GM23248 (cell line): ENCODE measurements around the gene MMP15.

ENCODE experiments used
- EZH2 ChIP-seq: fragments of 200-600 bp; sonication (generic); IDR thresholded peaks from 2 replicates; pipeline ENCODE4 v1.6.1; 2018; ENCODE audit warnings: antibody characterized with exemption, mild to moderate bottlenecking; ENCODE audit not compliant: insufficient read depth, poor library complexity, severe bottlenecking
- EZH2phosphoT487 ChIP-seq: fragments of 200-600 bp; sonication (generic); IDR thresholded peaks from 2 replicates; pipeline ENCODE4 v1.6.1; 2018; ENCODE audit warnings: antibody characterized with exemption, moderate library complexity, mild to moderate bottlenecking, low read depth; ENCODE audit not compliant: insufficient read depth

DNA sequence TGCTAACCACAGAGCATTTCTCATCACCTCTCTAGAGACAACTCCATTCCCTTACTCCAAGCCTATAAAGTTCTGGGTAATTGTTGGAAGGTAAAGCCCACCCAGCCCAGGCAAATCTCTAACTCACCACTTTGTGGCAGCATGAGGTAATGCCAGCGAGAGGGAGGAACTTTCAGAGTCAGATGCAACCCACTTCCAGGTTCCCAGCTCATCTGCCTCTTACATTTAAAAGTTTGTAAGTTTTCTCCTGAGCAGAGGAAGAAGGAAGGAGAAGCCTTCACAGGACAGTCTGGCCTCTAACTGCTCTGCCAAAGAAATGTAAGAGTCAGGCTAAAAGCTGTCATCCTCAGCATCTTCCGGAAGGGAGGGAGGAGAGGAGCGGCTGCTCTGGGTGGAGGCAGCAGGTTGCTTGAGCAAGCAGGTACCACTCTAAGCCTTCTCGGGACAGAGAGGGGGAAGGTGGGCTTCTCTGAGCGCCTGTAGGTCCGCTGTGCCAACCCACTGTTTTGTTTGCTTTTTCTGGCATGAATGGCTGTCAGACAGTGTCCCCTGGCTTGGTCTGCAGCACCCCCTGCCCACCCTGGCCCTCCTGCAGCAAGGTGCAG lies 26.1 kb upstream of the MMP15 start:
- no peak for TF ChIP-seq EZH2phosphoT487
- TF ChIP-seq EZH2: no peak
